OCI-LY7 (cell line): Measurements from ENCODE around the gene HRC.
"Not testable (repeated sequence)": the region's sequence is repeated elsewhere in the genome, so short reads cannot be mapped to it uniquely, and the experiment has no call there.

Source experiments
- CTCF ChIP-seq: fragments of 200-600 bp; sonication (generic); conservative IDR thresholded peaks from 2 replicates; pipeline ENCODE4 v1.5.1; 2014; ENCODE audit warnings: mild to moderate bottlenecking, antibody characterized with exemption, low read length, moderate library complexity, mixed read lengths
- EZH2phosphoT487 ChIP-seq: fragments of 200-600 bp; sonication (generic); IDR thresholded peaks from 2 replicates; pipeline ENCODE4 v1.6.1; 2018; ENCODE audit warnings: low read depth, borderline replicate concordance, mild to moderate bottlenecking, mixed run types, antibody characterized with exemption, low read length, moderate library complexity, mixed read lengths

- TF ChIP-seq CTCF, EZH2phosphoT487: not testable (repeated sequence)
Measured at GRCh38 chr19:49121841-49122240, 33.4 kb downstream of the HRC start.
